ENCODE measurements around the gene BDNF. TPM values are rescaled to one million over a fixed set of nuclear protein-coding genes. Genes with fewer than 3 reads are reported as not detected.

The BDNF gene
- polyA plus RNA-seq, 1 donor from 2014 or later: not detected

- H3K79me2 ChIP-seq (replicated peaks; ENCODE audit: insufficient read depth, low read length): no peaks in the 10 kb centered on the region
These were observed 2.5 kb downstream of the BDNF start for GRCh38 chr11:27697679-27698275.

GRCh38 chr11:27696961-27697360 lies 3.3 kb downstream of the BDNF start:
- Histone ChIP-seq H3K9me2 (ENCODE audit: insufficient read depth, low read length) (no peaks in the 10 kb centered on the region), H3K9me3 (ENCODE audit: low read length) (no peaks in the 10 kb centered on the region), H3K4me3 (ENCODE audit: low read length) (no peak overlapping the region), H3K27me3 (ENCODE audit: insufficient read depth, low read depth, low read length) (peaks cover 65% of the 10 kb centered on the region), H3K4me2 (ENCODE audit: low read length) (no peak overlapping the region), H3K36me3 (ENCODE audit: insufficient read depth, low read length) (no peaks in the 10 kb centered on the region), H3K9ac (ENCODE audit: low read length) (no peak overlapping the region), H3K27ac (ENCODE audit: low read length) (no peak overlapping the region), H2AFZ (ENCODE audit: low read depth, low read length) (no peak overlapping the region), H3K79me2 (replicated peaks; ENCODE audit: insufficient read depth, low read length) (no peaks in the 10 kb centered on the region), H4K20me1 (ENCODE audit: insufficient read depth) (no peaks in the 10 kb centered on the region), H3F3A (ENCODE audit: insufficient read depth, low read length, poor library complexity, severe bottlenecking) (no peaks in the 10 kb centered on the region)
- TF ChIP-seq POLR2AphosphoS5 (IDR thresholded peaks at IDR 0.05) (no peak), MXI1 (conservative IDR thresholded peaks at IDR 0.05; ENCODE audit: poor library complexity, severe bottlenecking) (no peak)

More at GRCh38 chr11:27697679-27698275, 2.5 kb downstream of the BDNF start:
- Histone ChIP-seq H3K36me3 (ENCODE audit: insufficient read depth, low read length) (no peaks in the 10 kb centered on the region), H3K27ac (ENCODE audit: low read length) (no peak overlapping the region), H3K9ac (ENCODE audit: low read length) (no peak overlapping the region), H2AFZ (ENCODE audit: low read depth, low read length) (no peak overlapping the region), H3K27me3 (ENCODE audit: insufficient read depth, low read depth, low read length) (peaks cover 73% of the 10 kb centered on the region), H3K9me2 (ENCODE audit: insufficient read depth, low read length) (no peaks in the 10 kb centered on the region), H4K20me1 (ENCODE audit: insufficient read depth) (no peaks in the 10 kb centered on the region), H3K9me3 (ENCODE audit: low read length) (no peaks in the 10 kb centered on the region), H3K4me2 (ENCODE audit: low read length) (no peak overlapping the region), H3K4me3 (ENCODE audit: low read length) (no peak overlapping the region), H3F3A (ENCODE audit: insufficient read depth, low read length, poor library complexity, severe bottlenecking) (no peaks in the 10 kb centered on the region)
- TF ChIP-seq POLR2AphosphoS5 (IDR thresholded peaks at IDR 0.05) (no peak), SMC3 (conservative IDR thresholded peaks at IDR 0.05; ENCODE audit: poor library complexity) (no peak), EZH2 (IDR thresholded peaks at IDR 0.05; ENCODE audit: borderline replicate concordance, insufficient read depth, low read length, poor library complexity, severe bottlenecking) (no peak), CTCF (IDR thresholded peaks at IDR 0.05; ENCODE audit: poor library complexity, severe bottlenecking) (no peak), REST (IDR thresholded peaks at IDR 0.05; ENCODE audit: borderline replicate concordance) (no peak), RAD21 (conservative IDR thresholded peaks at IDR 0.05) (no peak), TAF1 (IDR thresholded peaks at IDR 0.05; ENCODE audit: low read depth) (no peak), EP300 (conservative IDR thresholded peaks at IDR 0.05; ENCODE audit: poor library complexity, severe bottlenecking) (no peak), MXI1 (conservative IDR thresholded peaks at IDR 0.05; ENCODE audit: poor library complexity, severe bottlenecking) (no peak)

Data from neural cell (in vitro differentiated cells).